GM10248 (cell line): ENCODE measurements around the gene CHRNA4.

Experiments
- CTCF ChIA-PET: fragments of 300-600 bp; sonication (Branson Sonifier 250); formaldehyde crosslinking; extraction: SDS; loops from one replicate; lab custom pipeline; 2021; ENCODE audit warnings: antibody characterized with exemption; lab: Yijun Ruan, JAX
- POLR2A ChIA-PET: fragments of 350-650 bp; sonication (Branson Sonifier 250); formaldehyde crosslinking; extraction: SDS; loops from one replicate; lab custom pipeline; 2020; ENCODE audit warnings: antibody characterized with exemption; lab: Yijun Ruan, JAX
- DNase-seq: peaks from one replicate; pipeline ENCODE4 v3.0.0; 2012; ENCODE audit errors: extremely low spot score
- CTCF ChIP-seq: IDR thresholded peaks from 2 replicates; pipeline ENCODE4 v1.5.1; 2012; ENCODE audit warnings: mild to moderate bottlenecking, low read depth; ENCODE audit errors: extremely low read depth, missing control alignments, control extremely low read depth

Gene CHRNA4

DNA sequence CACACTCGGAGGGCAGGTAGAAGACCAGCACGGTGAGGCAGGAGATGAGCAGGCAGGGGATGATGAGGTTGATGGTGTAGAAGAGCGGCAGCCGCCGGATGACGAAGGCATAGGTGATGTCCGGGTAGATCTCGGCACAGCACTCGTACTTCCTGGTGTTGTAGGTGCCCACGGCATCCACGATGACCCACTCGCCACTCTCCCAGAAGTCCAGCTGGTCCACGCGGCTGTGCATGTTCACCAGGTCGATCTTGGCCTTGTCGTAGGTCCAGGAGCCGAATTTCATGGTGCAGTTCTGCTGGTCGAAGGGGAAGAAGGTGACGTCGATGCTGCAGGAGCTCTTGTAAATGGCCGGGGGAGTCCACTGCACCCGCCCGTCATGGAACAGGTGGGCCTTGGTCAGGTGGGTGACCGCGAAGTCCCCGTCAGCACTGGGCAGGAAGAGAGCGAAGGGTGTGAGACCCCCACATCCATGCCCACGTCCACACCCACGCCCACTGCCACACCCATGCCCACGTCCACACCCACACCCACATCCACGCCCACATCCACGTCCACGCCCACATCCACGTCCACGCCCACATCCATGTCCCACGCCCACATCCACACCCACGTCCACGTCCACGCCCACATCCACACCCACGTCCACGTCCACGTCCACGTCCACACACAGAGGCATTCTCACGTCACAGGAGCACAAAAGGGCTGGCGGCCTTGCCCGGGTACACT lies 10.4 kb downstream of the CHRNA4 start:
- POLR2A ChIA-PET: no interaction called here
- CTCF ChIA-PET: no interaction called here
- no peak for TF ChIP-seq CTCF
- no peak for DNase-seq

DNA sequence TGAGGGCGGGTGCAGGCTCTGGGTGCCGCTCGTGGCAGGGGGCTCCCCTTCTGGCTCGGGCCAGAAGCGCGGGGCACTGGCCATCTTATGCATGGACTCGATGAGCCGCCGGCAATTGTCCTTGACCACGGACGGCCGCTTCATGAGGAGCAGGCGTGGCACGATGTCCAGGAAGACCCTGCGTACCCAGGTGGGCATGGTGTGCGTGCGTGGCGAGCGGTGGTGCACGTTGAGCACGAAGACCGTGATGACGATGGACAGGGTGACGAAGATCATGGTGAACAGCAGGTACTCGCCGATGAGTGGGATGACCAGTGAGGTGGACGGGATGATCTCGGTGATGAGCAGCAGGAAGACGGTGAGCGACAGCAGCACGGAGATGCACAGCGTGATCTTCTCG lies 11.0 kb downstream of the CHRNA4 start:
- ChIA-PET CTCF (no interaction called here), POLR2A (no interaction called here)
- no peak for DNase-seq
- no peak for TF ChIP-seq CTCF

GRCh38 chr20:63349516-63349895 lies 11.6 kb downstream of the CHRNA4 start:
- ChIA-PET CTCF (no interaction called here), POLR2A (no interaction called here)
- no peak for DNase-seq
- TF ChIP-seq CTCF: no peak

GRCh38 chr20:63348828-63349515 lies 12.2 kb downstream of the CHRNA4 start:
- POLR2A ChIA-PET: no interaction called here
- DNase-seq: no peak
- CTCF ChIA-PET: interaction anchor here (1.5 kb wide), 1 partner anchor 39 kb away, joined by 4 read pairs; no protein-coding TSS in a partner anchor
- TF ChIP-seq CTCF: no peak

DNA sequence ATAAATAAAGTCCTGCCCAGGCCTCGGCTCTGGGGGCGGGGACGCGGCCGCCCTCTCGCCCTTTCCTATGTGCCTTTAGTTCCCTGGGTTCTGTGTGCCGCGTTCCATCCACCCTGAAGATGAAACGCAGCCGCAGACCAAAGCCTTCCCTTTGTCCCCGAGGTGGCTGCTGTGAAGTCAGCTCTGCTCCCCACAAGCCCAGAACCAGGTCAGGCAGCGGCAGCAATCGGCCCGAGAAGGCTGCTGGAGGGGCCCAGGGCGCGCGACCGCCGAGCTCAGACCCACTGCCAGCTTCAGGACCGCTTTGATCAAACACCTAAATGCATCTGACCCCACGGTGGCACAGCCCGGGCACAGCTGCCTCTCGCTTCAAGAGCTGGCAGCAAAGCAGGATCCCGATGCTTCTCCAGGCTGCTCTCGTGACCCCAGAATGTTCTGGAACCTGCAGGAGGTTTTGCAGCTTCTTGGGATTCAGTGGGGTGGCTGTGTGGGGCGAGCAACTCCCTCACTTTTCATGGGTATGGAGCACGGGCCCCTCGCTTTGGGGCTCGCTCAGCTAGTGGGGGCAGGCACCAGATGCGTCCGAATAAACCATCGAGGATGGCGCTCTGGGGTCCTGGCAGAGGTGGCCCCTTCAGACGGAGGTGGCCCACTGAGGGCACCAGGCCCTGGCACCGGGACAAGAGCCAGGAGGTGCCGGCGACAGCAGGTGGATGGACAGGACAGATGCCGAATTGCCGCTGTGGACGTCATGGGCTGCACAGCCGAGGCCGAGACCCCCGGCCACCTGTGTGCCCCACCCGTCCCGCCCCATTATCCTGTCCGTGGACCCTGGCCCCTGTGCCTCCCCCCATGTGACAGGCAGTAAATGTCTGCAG lies 13.0 kb downstream of the CHRNA4 start:
- CTCF ChIA-PET: interaction anchor here (1.5 kb wide), 1 partner anchor 38 kb away, joined by 4 read pairs; no protein-coding TSS in a partner anchor
- TF ChIP-seq CTCF: no peak
- DNase-seq: no peak
- POLR2A ChIA-PET: no interaction called here

DNA sequence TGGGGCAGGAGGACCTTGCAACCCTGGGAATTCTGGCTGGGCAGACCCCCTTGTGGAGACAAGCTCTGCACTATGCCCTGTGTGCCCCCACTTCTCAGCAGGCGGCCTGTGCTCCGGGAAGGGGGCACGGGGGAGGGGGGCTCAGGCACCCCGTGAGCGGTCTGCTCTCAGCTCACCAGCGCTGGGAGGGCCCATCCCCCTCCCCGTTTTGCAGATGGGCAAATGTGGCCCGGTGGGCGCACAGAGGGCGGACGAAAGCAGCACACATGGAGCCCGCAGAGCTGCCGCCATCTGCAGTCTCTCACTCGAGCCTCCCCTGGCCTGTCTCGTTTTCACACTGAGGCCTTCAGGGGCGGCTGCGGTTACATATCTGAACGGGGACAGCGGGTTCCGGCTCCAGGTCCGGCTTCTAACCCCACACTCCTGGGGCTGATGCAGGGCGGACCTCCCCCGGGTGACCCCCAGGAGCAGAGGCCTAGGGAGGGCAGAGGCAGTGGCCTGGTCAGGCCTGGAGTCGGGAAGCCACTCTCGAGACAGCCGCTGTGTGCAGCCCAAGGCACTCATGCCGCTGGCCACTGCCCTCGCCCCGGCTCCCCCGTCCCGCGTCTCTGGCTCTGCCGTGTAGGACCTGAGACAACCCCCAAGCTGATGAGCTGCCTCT lies 13.9 kb downstream of the CHRNA4 start:
- POLR2A ChIA-PET: no interaction called here
- no peak for DNase-seq
- no peak for TF ChIP-seq CTCF
- CTCF ChIA-PET: no interaction called here
